ENCODE data around the gene GLT8D2. TPM values are rescaled to one million over a fixed set of nuclear protein-coding genes. Genes with fewer than 3 reads are reported as not detected.

The GLT8D2 gene
- total and polyA plus RNA-seq, 2 donors (not counting 3 experiments of a cell fraction or from before 2014, with no cell fraction given), result 1.7 to 2.6 TPM

DNA sequence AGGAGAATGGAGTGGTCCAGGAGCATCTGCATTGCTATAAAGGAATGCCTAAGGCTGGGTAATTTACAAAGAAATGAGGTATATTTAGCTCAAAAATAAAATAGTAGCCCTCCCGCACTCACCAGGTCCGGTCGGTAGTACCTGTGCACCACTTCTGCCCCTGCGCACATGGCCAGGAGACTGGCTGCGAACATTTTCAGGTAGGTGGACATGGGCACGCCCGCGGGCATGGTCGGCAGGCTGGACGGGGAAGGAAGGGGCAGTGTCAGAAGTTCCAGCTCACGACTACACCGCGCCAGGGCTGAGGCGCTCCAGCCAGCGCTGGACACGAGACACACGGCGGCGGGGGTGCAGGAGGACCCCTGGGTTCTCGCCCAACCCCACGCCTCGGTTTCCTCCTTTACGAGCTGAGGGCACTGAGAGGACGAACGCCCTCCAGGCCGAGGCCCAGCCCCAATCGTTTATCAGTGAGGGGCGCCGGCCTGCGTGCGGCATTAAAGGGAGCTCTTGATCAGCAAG, 93.4 kb downstream of the GLT8D2 start:
- peak overlapping the region; percentile 49 for H2AFZ ChIP-seq (ENCODE audit: low read depth, low read length)
- H3K9me3 ChIP-seq (replicated peaks; ENCODE audit: control insufficient read depth, insufficient read depth, low read length), result no peaks in the 10 kb centered on the region
- peaks cover 23% of the 10 kb centered on the region for H3K79me2 ChIP-seq (ENCODE audit: control insufficient read depth, insufficient read depth, low read length)
- intact Hi-C loops (cut with micrococcal nuclease) (loop anchor here (1.0 to 2.0 kb wide), 4 partner anchors 9 to 152 kb away; partner anchors contain the start of genes HCFC2, HSP90B1 and TDG), dilution Hi-C loops (cut with MboI; ENCODE audit: extremely low pct_ligation_motif_present, low sequenced_read_pairs) (no loop called here)
- peak overlapping the region; percentile 60 to 86 (median 83) for H3K4me3 ChIP-seq (replicated peaks in 1 of 3; ENCODE audit: insufficient read depth in 1 of 3, low read depth in 1 of 3, low read length in 3 of 3)
- FAIRE-seq, result no peak
- peaks cover under 1% of the 10 kb centered on the region for H4K20me1 ChIP-seq (replicated peaks; ENCODE audit: control insufficient read depth, extremely low read depth, insufficient read depth, low read length)
- peak overlapping the region; percentile 2 for H3K27ac ChIP-seq (ENCODE audit: insufficient read depth, low read depth, low read length)
- ChIA-PET CTCF (interaction anchor here (1.0 to 1.4 kb wide), 4 partner anchors 9 to 152 kb away, joined by 4 to 20 read pairs (median 5); partner anchors contain the start of gene TDG), POLR2A (interaction anchor here (0.7 to 2.4 kb wide), 2 partner anchors 9 to 27 kb away, joined by 5 to 34 read pairs; partner anchors contain the start of genes HSP90B1 and TDG)
- TSS peak; percentile 28 for BruUV-seq (replicated peaks)
- H3K4me2 ChIP-seq (ENCODE audit: insufficient read depth, low read length), result peak overlapping the region; percentile 90
- DNase-seq (ENCODE audit: low read depth, low spot score), result no peak
- H3K9ac ChIP-seq (replicated peaks; ENCODE audit: extremely low read depth, insufficient read depth, low read length), result peak overlapping the region; percentile 40
- no peak for TF ChIP-seq JUN (IDR thresholded peaks at IDR 0.05; ENCODE audit: borderline replicate concordance, insufficient read depth, insufficient read length, low read depth)
- TF ChIP-seq POLR2AphosphoS5 (IDR thresholded peaks at IDR 0.05; ENCODE audit: insufficient read depth, low read depth, low read length), result no peak
- no peak for TF ChIP-seq FOS (IDR thresholded peaks at IDR 0.05; ENCODE audit: borderline replicate concordance, insufficient read depth, low read length)
- TF ChIP-seq POLR2A (IDR thresholded peaks at IDR 0.05; ENCODE audit: low read depth, low read length), result no peak
- TF ChIP-seq, protein P1, sequence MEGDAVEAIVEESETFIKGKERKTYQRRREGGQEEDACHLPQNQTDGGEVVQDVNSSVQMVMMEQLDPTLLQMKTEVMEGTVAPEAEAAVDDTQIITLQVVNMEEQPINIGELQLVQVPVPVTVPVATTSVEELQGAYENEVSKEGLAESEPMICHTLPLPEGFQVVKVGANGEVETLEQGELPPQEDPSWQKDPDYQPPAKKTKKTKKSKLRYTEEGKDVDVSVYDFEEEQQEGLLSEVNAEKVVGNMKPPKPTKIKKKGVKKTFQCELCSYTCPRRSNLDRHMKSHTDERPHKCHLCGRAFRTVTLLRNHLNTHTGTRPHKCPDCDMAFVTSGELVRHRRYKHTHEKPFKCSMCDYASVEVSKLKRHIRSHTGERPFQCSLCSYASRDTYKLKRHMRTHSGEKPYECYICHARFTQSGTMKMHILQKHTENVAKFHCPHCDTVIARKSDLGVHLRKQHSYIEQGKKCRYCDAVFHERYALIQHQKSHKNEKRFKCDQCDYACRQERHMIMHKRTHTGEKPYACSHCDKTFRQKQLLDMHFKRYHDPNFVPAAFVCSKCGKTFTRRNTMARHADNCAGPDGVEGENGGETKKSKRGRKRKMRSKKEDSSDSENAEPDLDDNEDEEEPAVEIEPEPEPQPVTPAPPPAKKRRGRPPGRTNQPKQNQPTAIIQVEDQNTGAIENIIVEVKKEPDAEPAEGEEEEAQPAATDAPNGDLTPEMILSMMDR (IDR thresholded peaks at IDR 0.05; ENCODE audit: extremely low read depth in 1 of 2, insufficient read depth in 1 of 2, low read depth in 1 of 2, low read length in 2 of 2), result no peak
- TF ChIP-seq MAX (IDR thresholded peaks at IDR 0.05; ENCODE audit: insufficient read depth, insufficient read length), result no peak
- TF ChIP-seq MYC (IDR thresholded peaks at IDR 0.05; ENCODE audit: low read depth, low read length), result no peak
- TF ChIP-seq GATA2 (IDR thresholded peaks at IDR 0.05; ENCODE audit: insufficient read depth, insufficient read length, low read depth, low read length), result no peak
- no peak for TF ChIP-seq EZH2 (IDR thresholded peaks at IDR 0.05; ENCODE audit: borderline replicate concordance, low read depth, low read length, severe bottlenecking)
- H3K9me1 ChIP-seq (replicated peaks; ENCODE audit: control insufficient read depth, extremely low read depth, insufficient read depth, low read length), result no peaks in the 10 kb centered on the region
- peaks cover 9% of the 10 kb centered on the region for H3K4me1 ChIP-seq (ENCODE audit: control insufficient read depth, extremely low read depth, insufficient read depth, low read length)
- no peaks in the 10 kb centered on the region for H3K27me3 ChIP-seq (ENCODE audit: control insufficient read depth in 2 of 2, insufficient read depth in 2 of 2, low read length in 2 of 2)
- peaks cover 7 to 8% of the 10 kb centered on the region in 2 experiments for H3K36me3 ChIP-seq (ENCODE audit: control insufficient read depth in 2 of 2, extremely low read depth in 1 of 2, insufficient read depth in 2 of 2, low read length in 2 of 2)

Measured in endothelial cell of umbilical vein (primary cell).